GM23338 (cell line): ENCODE results near the gene LRRD1. TPM values are rescaled to one million over a fixed set of nuclear protein-coding genes. Genes with fewer than 3 reads are reported as not detected.
"Not testable (repeated sequence)": the region's sequence is repeated elsewhere in the genome, so short reads cannot be mapped to it uniquely, and the experiment has no call there.

ENCODE experiments used
- ATAC-seq: fragments of 200-7000 bp; cut with Tn5 transposase; 3 replicates; pipeline ENCODE4 v1.9.1; 2020
- DNase-seq: peaks from one replicate; pipeline ENCODE4 v3.0.0-alpha.2; 2015; ENCODE audit warnings: low spot score
- H2AFZ ChIP-seq: fragments of 200-600 bp; sonication (generic); 2 replicates; pipeline ENCODE4 v1.8.0; 2016; ENCODE audit warnings: antibody characterized with exemption, mild to moderate bottlenecking, moderate library complexity
- H3F3A ChIP-seq: fragments of 200-600 bp; sonication (generic); replicated peaks from 2 replicates; pipeline ENCODE4 v1.8.0; 2017; ENCODE audit warnings: antibody characterized with exemption, mixed run types, low read depth
- H3K27ac ChIP-seq: fragments of 200-600 bp; sonication (generic); 2 replicates; pipeline ENCODE4 v1.6.1; 2016; ENCODE audit warnings: low read depth
- H3K27me3 ChIP-seq: fragments of 200-600 bp; sonication (generic); 2 replicates; pipeline ENCODE4 v1.8.0; 2016; ENCODE audit warnings: mild to moderate bottlenecking, mixed run types, moderate library complexity; ENCODE audit not compliant: insufficient read depth
- H3K36me3 ChIP-seq: fragments of 200-600 bp; sonication (generic); 2 replicates; pipeline ENCODE4 v1.8.0; 2016; ENCODE audit warnings: mild to moderate bottlenecking; ENCODE audit not compliant: insufficient read depth
- H3K4me1 ChIP-seq: fragments of 200-600 bp; sonication (generic); 2 replicates; pipeline ENCODE4 v1.8.0; 2016; ENCODE audit warnings: mild to moderate bottlenecking, moderate library complexity; ENCODE audit not compliant: insufficient read depth
- H3K4me2 ChIP-seq: fragments of 200-600 bp; sonication (generic); 2 replicates; pipeline ENCODE4 v1.7.1; 2017; ENCODE audit warnings: mixed run types
- H3K4me3 ChIP-seq: fragments of 200-600 bp; sonication (generic); 2 replicates; pipeline ENCODE4 v1.6.1; 2016; ENCODE audit warnings: mixed run types
- H3K79me2 ChIP-seq: fragments of 200-600 bp; sonication (generic); replicated peaks from 2 replicates; pipeline ENCODE4 v1.8.0; 2017; ENCODE audit warnings: mild to moderate bottlenecking; ENCODE audit not compliant: insufficient read depth
- H3K9me2 ChIP-seq: fragments of 200-600 bp; sonication (generic); 2 replicates; pipeline ENCODE4 v1.8.0; 2017; ENCODE audit not compliant: insufficient read depth
- H4K20me1 ChIP-seq: fragments of 200-600 bp; sonication (generic); replicated peaks from 2 replicates; pipeline ENCODE4 v1.8.0; 2017; ENCODE audit warnings: mild to moderate bottlenecking; ENCODE audit not compliant: insufficient read depth
- H3K27ac Mint-ChIP-seq: 2 replicates; pipeline ENCODE4 v1.8.0; 2020; ENCODE audit warnings: inconsistent platforms, mild to moderate bottlenecking, moderate library complexity, mixed read lengths
- H3K27me3 Mint-ChIP-seq: 3 replicates; pipeline ENCODE4 v1.8.0; 2022; ENCODE audit warnings: low read depth, mild to moderate bottlenecking, moderate library complexity, mixed read lengths, inconsistent platforms; ENCODE audit not compliant: insufficient read depth, poor library complexity
- H3K36me3 Mint-ChIP-seq: 3 replicates; pipeline ENCODE4 v1.8.0; 2021; ENCODE audit warnings: low read depth, mild to moderate bottlenecking, inconsistent platforms, moderate library complexity, mixed read lengths
- H3K4me1 Mint-ChIP-seq: 3 replicates; pipeline ENCODE4 v1.8.0; 2020; ENCODE audit warnings: mild to moderate bottlenecking, inconsistent platforms, mixed read lengths
- H3K4me3 Mint-ChIP-seq: 3 replicates; pipeline ENCODE4 v1.8.0; 2021; ENCODE audit warnings: moderate library complexity, mild to moderate bottlenecking, inconsistent platforms, mixed read lengths
- H3K9me3 Mint-ChIP-seq: 3 replicates; pipeline ENCODE4 v1.8.0; 2020; ENCODE audit warnings: moderate library complexity, mild to moderate bottlenecking, inconsistent platforms, mixed read lengths
- EZH2 ChIP-seq: fragments of 200-600 bp; sonication (generic); IDR thresholded peaks from one replicate; pipeline ENCODE4 v1.8.0; 2017; ENCODE audit warnings: antibody characterized with exemption, mild to moderate bottlenecking, low read depth; ENCODE audit not compliant: unreplicated experiment
- EZH2phosphoT487 ChIP-seq: fragments of 200-600 bp; sonication (generic); IDR thresholded peaks from one replicate; pipeline ENCODE4 v1.8.1; 2018; ENCODE audit warnings: antibody characterized with exemption; ENCODE audit not compliant: unreplicated experiment
- JUNB ChIP-seq: IDR thresholded peaks from one replicate; pipeline ENCODE4 v1.6.1; 2016; ENCODE audit warnings: antibody characterized with exemption; ENCODE audit not compliant: unreplicated experiment
- NANOG ChIP-seq: IDR thresholded peaks from 2 replicates; pipeline ENCODE4 v1.6.1; 2016; ENCODE audit warnings: antibody characterized with exemption, borderline replicate concordance
- POLR2AphosphoS5 ChIP-seq: IDR thresholded peaks from 2 replicates; pipeline ENCODE4 v1.6.1; 2016; ENCODE audit warnings: antibody characterized with exemption, low read depth
- ZNF114 ChIP-seq: fragments of 250-450 bp; sonication (Bioruptor Pico); IDR thresholded peaks from 2 replicates; pipeline ENCODE4 v1.5.0; 2020; ENCODE audit warnings: mild to moderate bottlenecking, moderate library complexity
- ZNF331 ChIP-seq: fragments of 250-450 bp; sonication (Bioruptor Pico); IDR thresholded peaks from 2 replicates; pipeline ENCODE4 v1.5.0; 2020; ENCODE audit warnings: low read depth, mild to moderate bottlenecking, moderate library complexity
- polyA plus RNA-seq: library from polyadenylated mRNA; unstranded; fragments of >200 nt; fragmentation: Nextera tagmentation; extraction: Ambion mirVana; gene quantifications from 2 replicates; pipeline ENCODE4 v1.2.1, GENCODE V29; 2016
- total RNA-seq: library from RNA; depleted of rRNA; stranded (reverse); fragments of >200 nt; shearing (Covaris generic); gene quantifications from 2 replicates; pipeline ENCODE4 v1.2.3, GENCODE V29; 2014
- TF ChIP-seq, protein P1 (sequence below): IDR thresholded peaks from one replicate; pipeline ENCODE4 v1.6.1; 2018; ENCODE audit warnings: antibody characterized with exemption; ENCODE audit not compliant: unreplicated experiment
- TF ChIP-seq, protein P2 (sequence below): IDR thresholded peaks from 2 replicates; pipeline ENCODE4 v1.6.1; 2016; ENCODE audit warnings: antibody characterized with exemption

Gene LRRD1
- total and polyA plus RNA-seq, 2 experiments from 2014 or later, result 0.11 TPM; not detected in 1

DNA sequence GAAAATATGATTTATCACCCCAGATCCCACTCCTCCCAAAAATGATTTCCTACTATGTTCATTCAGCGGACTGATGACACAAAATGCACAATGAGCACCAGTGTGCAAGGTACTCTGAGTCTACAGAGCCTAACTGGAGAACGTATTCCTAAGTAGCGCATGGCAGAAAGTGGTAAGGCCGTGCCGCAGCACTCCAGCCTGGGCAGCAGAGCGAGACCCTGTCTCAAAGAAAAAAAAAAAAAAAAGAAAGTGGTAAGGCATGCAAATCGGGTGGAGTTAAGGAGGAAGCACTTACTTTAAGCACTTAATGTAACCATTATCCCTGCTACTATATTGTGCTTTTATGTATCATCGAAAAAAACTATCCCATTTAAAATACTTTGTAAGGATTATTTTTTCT is 70.1 kb downstream of the LRRD1 start (continued):
- TF ChIP-seq, protein P1, sequence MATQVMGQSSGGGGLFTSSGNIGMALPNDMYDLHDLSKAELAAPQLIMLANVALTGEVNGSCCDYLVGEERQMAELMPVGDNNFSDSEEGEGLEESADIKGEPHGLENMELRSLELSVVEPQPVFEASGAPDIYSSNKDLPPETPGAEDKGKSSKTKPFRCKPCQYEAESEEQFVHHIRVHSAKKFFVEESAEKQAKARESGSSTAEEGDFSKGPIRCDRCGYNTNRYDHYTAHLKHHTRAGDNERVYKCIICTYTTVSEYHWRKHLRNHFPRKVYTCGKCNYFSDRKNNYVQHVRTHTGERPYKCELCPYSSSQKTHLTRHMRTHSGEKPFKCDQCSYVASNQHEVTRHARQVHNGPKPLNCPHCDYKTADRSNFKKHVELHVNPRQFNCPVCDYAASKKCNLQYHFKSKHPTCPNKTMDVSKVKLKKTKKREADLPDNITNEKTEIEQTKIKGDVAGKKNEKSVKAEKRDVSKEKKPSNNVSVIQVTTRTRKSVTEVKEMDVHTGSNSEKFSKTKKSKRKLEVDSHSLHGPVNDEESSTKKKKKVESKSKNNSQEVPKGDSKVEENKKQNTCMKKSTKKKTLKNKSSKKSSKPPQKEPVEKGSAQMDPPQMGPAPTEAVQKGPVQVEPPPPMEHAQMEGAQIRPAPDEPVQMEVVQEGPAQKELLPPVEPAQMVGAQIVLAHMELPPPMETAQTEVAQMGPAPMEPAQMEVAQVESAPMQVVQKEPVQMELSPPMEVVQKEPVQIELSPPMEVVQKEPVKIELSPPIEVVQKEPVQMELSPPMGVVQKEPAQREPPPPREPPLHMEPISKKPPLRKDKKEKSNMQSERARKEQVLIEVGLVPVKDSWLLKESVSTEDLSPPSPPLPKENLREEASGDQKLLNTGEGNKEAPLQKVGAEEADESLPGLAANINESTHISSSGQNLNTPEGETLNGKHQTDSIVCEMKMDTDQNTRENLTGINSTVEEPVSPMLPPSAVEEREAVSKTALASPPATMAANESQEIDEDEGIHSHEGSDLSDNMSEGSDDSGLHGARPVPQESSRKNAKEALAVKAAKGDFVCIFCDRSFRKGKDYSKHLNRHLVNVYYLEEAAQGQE, result no peak

DNA sequence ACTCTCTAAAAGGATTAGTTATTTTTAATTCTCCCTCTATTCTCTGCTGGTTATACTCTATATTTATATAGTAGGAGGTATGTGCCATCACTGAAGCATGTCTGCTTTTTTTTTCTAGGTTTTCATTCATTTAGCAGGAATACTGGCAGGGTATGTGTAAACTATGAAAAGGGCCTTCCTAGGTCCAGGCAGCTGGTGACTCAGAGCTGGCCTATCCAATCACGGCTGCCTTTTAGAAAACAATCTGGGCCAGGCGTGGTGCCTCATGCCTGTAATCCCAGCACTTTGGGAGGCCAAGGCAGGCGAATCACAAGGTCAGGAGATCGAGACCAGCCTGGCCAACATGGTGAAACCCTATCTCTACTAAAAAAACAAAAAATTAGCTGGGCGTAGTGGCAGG is 76.1 kb downstream of the LRRD1 start:
- not testable (repeated sequence) for H3K4me3 Mint-ChIP-seq, H3K4me1 ChIP-seq, H3K9me3 Mint-ChIP-seq, ATAC-seq, H3K27ac Mint-ChIP-seq, H3K4me1 Mint-ChIP-seq, H3F3A ChIP-seq, H3K27me3 ChIP-seq, H3K27me3 Mint-ChIP-seq, H4K20me1 ChIP-seq, H3K4me2 ChIP-seq, H3K36me3 ChIP-seq, H2AFZ ChIP-seq, H3K4me3 ChIP-seq, DNase-seq, H3K27ac ChIP-seq, H3K79me2 ChIP-seq, H3K9me2 ChIP-seq
- peaks cover 40% of the 10 kb centered on the region for H3K36me3 Mint-ChIP-seq

DNA sequence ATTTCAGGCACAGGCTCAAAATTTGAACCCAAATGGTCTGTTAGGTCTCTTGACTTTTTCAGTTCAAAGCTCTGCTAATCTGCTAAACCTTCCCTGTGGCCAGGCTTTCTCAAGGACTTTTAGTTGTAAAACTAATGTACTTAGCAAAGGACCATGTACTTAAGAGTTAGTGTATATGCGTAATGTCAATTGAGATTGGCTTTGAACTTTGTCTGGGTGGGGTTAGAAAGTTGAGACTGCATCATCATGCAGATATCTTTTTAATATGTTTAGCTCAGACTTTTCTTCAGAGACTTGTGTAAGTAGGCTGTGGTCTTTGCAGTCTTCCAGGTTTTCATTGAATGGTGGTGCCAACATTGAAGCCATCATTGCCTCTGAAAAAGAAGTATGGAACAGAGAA is 78.4 kb downstream of the LRRD1 start:
- no peak for DNase-seq
- Histone ChIP-seq H3K79me2 (no peaks in the 10 kb centered on the region), H3K4me1 (no peaks in the 10 kb centered on the region), H3K27ac (no peak overlapping the region), H3F3A (no peaks in the 10 kb centered on the region), H3K4me3 (no peak overlapping the region), H3K36me3 (peaks cover 10% of the 10 kb centered on the region), H4K20me1 (no peaks in the 10 kb centered on the region), H3K27me3 (no peaks in the 10 kb centered on the region), H2AFZ (no peak overlapping the region), H3K9me2 (no peaks in the 10 kb centered on the region), H3K4me2 (no peak overlapping the region)
- H3K4me3 Mint-ChIP-seq, result no peak overlapping the region
- peaks cover 43% of the 10 kb centered on the region for H3K36me3 Mint-ChIP-seq
- no peak overlapping the region for H3K27ac Mint-ChIP-seq
- H3K9me3 Mint-ChIP-seq, result no peaks in the 10 kb centered on the region
- H3K4me1 Mint-ChIP-seq, result no peaks in the 10 kb centered on the region
- H3K27me3 Mint-ChIP-seq, result peaks cover 1% of the 10 kb centered on the region
- ATAC-seq, result no peak
- TF ChIP-seq, protein P1, result no peak
- TF ChIP-seq NANOG, result no peak
- TF ChIP-seq EZH2, result no peak
- no peak for TF ChIP-seq EZH2phosphoT487
- TF ChIP-seq, protein P2, sequence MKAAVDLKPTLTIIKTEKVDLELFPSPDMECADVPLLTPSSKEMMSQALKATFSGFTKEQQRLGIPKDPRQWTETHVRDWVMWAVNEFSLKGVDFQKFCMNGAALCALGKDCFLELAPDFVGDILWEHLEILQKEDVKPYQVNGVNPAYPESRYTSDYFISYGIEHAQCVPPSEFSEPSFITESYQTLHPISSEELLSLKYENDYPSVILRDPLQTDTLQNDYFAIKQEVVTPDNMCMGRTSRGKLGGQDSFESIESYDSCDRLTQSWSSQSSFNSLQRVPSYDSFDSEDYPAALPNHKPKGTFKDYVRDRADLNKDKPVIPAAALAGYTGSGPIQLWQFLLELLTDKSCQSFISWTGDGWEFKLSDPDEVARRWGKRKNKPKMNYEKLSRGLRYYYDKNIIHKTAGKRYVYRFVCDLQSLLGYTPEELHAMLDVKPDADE, result no peak
- TF ChIP-seq ZNF114, result no peak
- TF ChIP-seq ZNF331 (CRISPR knock-in tag), result no peak
- no peak for TF ChIP-seq JUNB
- no peak for TF ChIP-seq POLR2AphosphoS5
